HG03196 (cell line): ENCODE measurements around the gene TTC33.

Source experiments
- ATAC-seq: cut with Tn5 transposase; IDR thresholded peaks from one replicate; pipeline ENCODE4 v1.9.1; 2021; ENCODE audit not compliant: unreplicated experiment

Gene TTC33

GRCh38 chr5:40490464-40491111 is 265.2 kb downstream of the TTC33 start:
- peak; percentile 43 for ATAC-seq

GRCh38 chr5:40489421-40489820 is 266.3 kb downstream of the TTC33 start:
- ATAC-seq, result no peak

GRCh38 chr5:40486437-40487275 is 269.1 kb downstream of the TTC33 start:
- peak; percentile 34 for ATAC-seq

DNA sequence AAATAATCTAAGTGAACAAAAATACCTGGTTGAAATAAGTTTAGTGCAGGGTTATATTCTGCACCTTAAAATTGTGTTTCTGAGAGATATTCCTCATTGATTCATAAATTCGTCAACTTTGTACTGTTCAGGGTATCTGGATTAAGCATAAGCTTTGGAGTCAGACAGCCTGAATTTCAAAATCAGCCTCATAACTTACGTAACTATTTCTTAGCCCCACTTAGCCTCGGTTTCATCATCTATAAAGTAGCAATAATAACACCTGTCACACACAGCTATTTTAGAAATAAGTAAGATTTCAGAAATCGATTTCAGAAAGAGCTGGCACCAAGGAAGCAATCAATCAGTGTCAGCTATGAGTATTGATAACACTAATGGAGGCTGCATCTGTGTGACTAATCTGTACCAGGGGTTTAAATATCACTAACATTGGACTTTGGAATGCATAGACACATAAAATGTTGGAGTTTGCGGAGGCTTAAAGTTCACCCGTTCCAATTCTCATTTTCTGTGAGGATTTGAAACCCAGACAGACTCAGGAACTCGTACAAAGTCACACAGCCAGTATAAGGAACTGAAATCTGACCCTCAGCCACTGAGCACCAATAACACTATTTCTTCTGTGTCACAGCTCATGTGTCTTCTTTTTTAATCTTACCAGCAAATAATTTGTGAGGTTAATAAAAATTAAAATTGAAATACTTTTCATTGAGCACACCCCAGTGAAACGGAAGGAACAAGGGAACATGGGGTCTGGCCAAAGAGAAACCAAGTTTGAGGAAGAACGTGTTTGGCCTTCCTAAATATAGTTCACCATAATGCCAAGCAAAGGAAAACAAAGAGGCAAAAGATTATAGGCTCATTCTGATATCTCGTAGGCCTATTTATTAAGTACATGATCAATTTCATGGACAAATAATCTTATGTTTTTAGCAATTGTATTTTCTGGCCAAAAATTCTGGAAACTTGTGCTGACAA is 270.5 kb downstream of the TTC33 start:
- ATAC-seq, result peak; percentile 54

DNA sequence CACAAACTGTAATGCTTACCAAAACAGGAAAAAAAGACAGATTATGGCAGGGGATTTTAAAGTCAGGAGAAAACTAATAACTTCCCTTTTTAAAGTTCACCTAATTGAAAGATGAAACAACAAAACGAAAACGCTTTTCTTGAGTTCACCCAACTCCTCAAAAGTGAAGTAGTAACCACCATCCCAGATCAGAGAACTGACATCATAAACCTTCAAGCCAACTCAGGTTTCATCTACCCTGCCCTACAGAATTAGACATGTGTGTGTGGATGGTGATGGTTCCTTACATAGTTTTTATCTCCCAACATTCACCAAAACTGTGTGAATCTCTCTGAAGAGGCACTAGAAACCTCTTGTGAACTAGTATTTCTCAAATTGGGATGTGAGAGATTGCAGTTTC is 271.3 kb downstream of the TTC33 start:
- ATAC-seq, result peak; percentile 42

DNA sequence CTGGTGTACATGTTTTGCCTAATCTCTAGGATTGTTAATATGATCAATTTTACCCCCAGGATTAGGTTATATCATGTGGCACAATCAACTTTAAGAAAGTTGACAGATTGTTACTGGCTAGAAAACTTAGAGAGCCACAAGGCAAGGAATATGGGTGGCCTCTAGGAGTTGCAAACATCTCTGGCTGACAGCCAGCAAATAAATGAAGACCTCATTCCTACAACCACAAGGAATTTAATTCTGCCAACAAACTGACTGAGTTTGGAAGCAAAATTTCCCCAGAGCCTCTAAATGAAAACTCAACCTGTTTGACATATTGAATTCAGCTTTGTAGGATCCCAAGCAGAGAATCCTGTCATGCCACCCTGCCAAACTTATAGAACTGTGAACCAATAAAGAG is 272.4 kb downstream of the TTC33 start:
- ATAC-seq, result no peak

DNA sequence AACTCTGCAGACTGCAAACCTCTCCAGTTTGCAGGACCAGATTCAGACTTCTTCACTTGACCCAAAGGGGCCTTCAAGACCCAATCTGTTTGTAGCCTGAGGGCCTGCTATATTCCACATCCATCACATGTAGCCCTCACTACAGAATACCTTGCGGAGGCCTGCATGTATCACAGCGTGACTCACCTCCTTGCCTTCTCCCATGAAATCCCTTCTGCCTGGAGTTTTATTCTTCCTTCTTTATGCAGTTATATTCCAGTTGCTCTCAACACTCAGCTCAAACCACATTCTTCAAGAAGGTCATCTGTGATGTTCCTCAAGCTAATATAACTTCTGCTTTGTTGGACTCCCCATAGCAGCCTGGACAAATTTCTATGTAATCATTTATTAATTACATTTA is 274.5 kb downstream of the TTC33 start:
- no peak for ATAC-seq

DNA sequence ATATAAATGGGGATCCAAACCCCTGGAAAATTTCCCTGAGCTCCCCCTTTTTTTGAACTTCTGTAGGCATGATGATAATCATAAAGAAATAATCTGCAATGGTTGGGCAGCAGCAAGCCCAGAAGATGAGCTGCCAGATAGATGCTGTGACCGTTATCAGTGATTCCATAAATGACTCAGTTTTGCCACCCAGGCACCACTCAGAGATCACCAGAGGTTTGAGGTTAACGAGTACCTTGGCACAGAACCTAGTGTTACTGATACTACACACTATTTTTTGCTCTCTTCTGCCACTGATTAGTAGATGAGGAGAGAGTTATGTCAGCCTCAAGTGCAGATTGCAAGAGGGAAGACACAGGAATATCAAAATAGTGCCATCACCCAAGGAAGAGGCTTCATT is 275.4 kb downstream of the TTC33 start:
- ATAC-seq, result no peak

GRCh38 chr5:40479939-40480338 is 275.8 kb downstream of the TTC33 start:
- ATAC-seq, result no peak

DNA sequence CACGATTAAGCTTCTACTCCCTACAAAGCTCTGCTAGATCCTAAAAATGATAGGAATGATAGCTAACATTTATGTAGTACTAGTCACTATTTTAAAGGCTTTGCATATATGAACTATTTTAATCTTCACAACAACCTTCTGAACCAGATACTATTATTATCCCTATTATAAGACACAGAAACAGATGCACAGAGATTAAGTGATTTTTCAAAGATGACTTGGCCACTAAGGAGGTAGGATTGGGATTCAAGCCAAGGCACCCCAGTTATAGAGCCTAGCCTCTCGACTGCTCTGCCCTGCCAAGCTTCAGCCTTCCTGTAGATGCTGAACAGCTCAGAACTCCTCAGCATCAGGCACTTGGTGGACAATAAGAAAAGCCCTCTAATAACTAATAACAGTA is 277.0 kb downstream of the TTC33 start:
- no peak for ATAC-seq

DNA sequence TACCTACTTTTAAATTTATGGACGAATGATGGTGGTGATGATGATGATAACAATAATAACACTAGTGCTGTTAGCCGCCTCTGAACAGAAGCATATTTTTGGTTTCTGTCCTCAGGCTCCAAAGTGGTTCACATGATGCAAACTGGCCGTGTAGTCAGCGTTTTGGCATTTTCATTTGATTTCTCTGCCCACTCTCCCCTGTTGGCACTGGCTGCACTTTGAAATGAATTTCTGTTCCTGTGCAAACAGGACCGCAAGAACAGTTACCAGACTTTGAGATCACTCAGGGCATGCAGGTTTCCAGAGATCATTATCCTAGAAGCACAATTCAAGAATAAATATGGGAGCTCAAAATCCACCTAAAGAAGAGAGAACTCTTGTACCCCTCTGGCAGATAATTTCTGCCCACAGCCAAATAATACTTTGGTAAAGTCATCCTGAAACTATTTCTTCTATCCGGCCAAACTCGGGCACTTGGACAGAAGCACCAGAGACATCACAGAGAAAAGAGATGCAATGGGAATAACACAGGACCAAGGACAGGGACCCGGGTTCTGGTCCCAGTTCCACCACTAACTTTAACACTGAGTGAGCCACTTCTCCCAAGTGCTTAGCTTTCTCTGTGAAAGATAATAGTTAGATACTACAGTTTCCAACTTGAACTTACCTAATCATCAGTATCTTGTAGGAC is 277.8 kb downstream of the TTC33 start:
- ATAC-seq, result no peak

- no peak for ATAC-seq
These were observed 280.2 kb downstream of the TTC33 start for GRCh38 chr5:40475561-40475960.

GRCh38 chr5:40474250-40474649 is 281.5 kb downstream of the TTC33 start:
- ATAC-seq, result no peak

GRCh38 chr5:40465416-40465815 is 290.3 kb downstream of the TTC33 start:
- ATAC-seq, result no peak

DNA sequence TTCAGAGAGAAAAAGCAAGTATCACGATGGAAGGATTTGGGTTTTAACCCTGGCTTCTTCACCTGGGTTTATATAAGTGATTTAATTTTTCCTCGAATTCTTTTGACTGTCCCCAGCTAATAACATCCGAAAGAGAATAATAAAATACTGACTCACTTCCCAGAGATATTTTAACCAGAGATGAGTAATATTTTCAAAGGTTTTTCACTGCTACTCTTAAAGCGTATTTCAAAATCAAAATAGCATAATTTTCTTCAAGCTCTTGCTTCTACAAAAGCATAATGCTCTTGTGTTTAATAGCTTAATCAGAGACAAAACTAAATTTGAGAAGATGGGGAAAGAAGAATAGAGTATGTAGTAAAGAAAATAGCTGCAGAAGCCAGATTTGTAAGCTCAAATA is 291.2 kb downstream of the TTC33 start:
- ATAC-seq, result no peak
